Neural progenitor cell (in vitro differentiated cells): ENCODE results near the gene UBE2U. TPM values are rescaled to one million over a fixed set of nuclear protein-coding genes. Genes with fewer than 3 reads are reported as not detected.

Experiments
- DNase-seq: peaks from one replicate; pipeline ENCODE4 v3.0.0-alpha.2; 2016; ENCODE audit warnings: low spot score
- H2AFZ ChIP-seq: fragments of 200-600 bp; sonication (generic); replicated peaks from 2 replicates; pipeline ENCODE4 v1.6.1; 2016; ENCODE audit warnings: antibody characterized with exemption
- H3F3A ChIP-seq: fragments of 200-600 bp; sonication (generic); 2 replicates; pipeline ENCODE4 v1.6.1; 2016; ENCODE audit warnings: antibody characterized with exemption, low read depth
- H3K27ac ChIP-seq: fragments of 200-600 bp; sonication (generic); 2 replicates; pipeline ENCODE4 v1.5.1; 2016; ENCODE audit warnings: mild to moderate bottlenecking
- H3K27me3 ChIP-seq: fragments of 200-600 bp; sonication (generic); 2 replicates; pipeline ENCODE4 v1.6.1; 2016; ENCODE audit warnings: mild to moderate bottlenecking, moderate library complexity
- H3K36me3 ChIP-seq: fragments of 200-600 bp; sonication (generic); 2 replicates; pipeline ENCODE4 v1.5.1; 2016
- H3K4me1 ChIP-seq: fragments of 200-600 bp; sonication (generic); 2 replicates; pipeline ENCODE4 v1.6.1; 2016; ENCODE audit warnings: mixed run types
- H3K4me2 ChIP-seq: fragments of 200-600 bp; sonication (generic); 2 replicates; pipeline ENCODE4 v1.6.1; 2016
- H3K4me3 ChIP-seq: fragments of 200-600 bp; sonication (generic); 2 replicates; pipeline ENCODE4 v1.5.1; 2016
- H3K79me2 ChIP-seq: fragments of 200-600 bp; sonication (generic); 2 replicates; pipeline ENCODE4 v1.6.1; 2016; ENCODE audit warnings: low read depth
- H3K9ac ChIP-seq: fragments of 200-600 bp; sonication (generic); 2 replicates; pipeline ENCODE4 v1.6.1; 2016
- H3K9me3 ChIP-seq: fragments of 200-600 bp; sonication (generic); 2 replicates; pipeline ENCODE4 v1.5.1; 2016; ENCODE audit warnings: low read depth
- H4K20me1 ChIP-seq: fragments of 200-600 bp; sonication (generic); 2 replicates; pipeline ENCODE4 v1.6.1; 2016; ENCODE audit warnings: low read depth
- H3K27ac Mint-ChIP-seq: 3 replicates; pipeline ENCODE4 v1.8.0; 2021; ENCODE audit warnings: mixed read lengths
- H3K27me3 Mint-ChIP-seq: 2 replicates; pipeline ENCODE4 v1.8.0; 2022; ENCODE audit warnings: low read depth, mild to moderate bottlenecking, inconsistent platforms, moderate library complexity, mixed read lengths; ENCODE audit not compliant: insufficient read depth
- H3K36me3 Mint-ChIP-seq: 3 replicates; pipeline ENCODE4 v1.8.0; 2021; ENCODE audit warnings: mixed read lengths
- H3K4me1 Mint-ChIP-seq: 3 replicates; pipeline ENCODE4 v1.8.0; 2021; ENCODE audit warnings: mixed read lengths
- H3K4me3 Mint-ChIP-seq: 3 replicates; pipeline ENCODE4 v1.8.0; 2021; ENCODE audit warnings: mild to moderate bottlenecking, moderate library complexity, mixed read lengths
- H3K9me3 Mint-ChIP-seq: 3 replicates; pipeline ENCODE4 v1.8.0; 2020; ENCODE audit warnings: mixed read lengths
- CTCF ChIP-seq: fragments of 200-600 bp; sonication (generic); IDR thresholded peaks from 2 replicates; pipeline ENCODE4 v1.5.1; 2017; ENCODE audit warnings: antibody characterized with exemption, mild to moderate bottlenecking
- EZH2 ChIP-seq: fragments of 200-600 bp; sonication (generic); IDR thresholded peaks from 2 replicates; pipeline ENCODE4 v1.6.1; 2017; ENCODE audit warnings: antibody characterized with exemption, mild to moderate bottlenecking, moderate library complexity
- EZH2phosphoT487 ChIP-seq: fragments of 200-600 bp; sonication (generic); IDR thresholded peaks from 2 replicates; pipeline ENCODE4 v1.6.1; 2017; ENCODE audit warnings: antibody characterized with exemption
- total RNA-seq: library from RNA; depleted of rRNA; stranded (reverse); fragments of >200 nt; gene quantifications from 2 replicates; pipeline ENCODE4 v1.2.3, GENCODE V29; 2015; ENCODE audit warnings: low replicate concordance

The UBE2U gene
- total RNA-seq, 1 donor from 2014 or later = not detected

- Histone ChIP-seq H2AFZ (peak overlapping the region; percentile 42), H3K4me3 (no peak overlapping the region), H3K4me1 (peaks cover 6% of the 10 kb centered on the region), H3K4me2 (no peak overlapping the region), H3K27me3 (no peaks in the 10 kb centered on the region), H3K79me2 (no peaks in the 10 kb centered on the region), H3K9me3 (no peaks in the 10 kb centered on the region), H3K9ac (no peak overlapping the region), H4K20me1 (no peaks in the 10 kb centered on the region), H3K27ac (no peak overlapping the region), H3K36me3 (no peaks in the 10 kb centered on the region), H3F3A (no peaks in the 10 kb centered on the region)
- Mint-ChIP-seq H3K27ac (no peak overlapping the region), H3K4me3 (no peak overlapping the region), H3K4me1 (peaks cover 10% of the 10 kb centered on the region), H3K9me3 (peaks cover 4% of the 10 kb centered on the region), H3K36me3 (no peaks in the 10 kb centered on the region), H3K27me3 (no peaks in the 10 kb centered on the region)
- DNase-seq = no peak
- TF ChIP-seq CTCF (no peak), EZH2 (no peak), EZH2phosphoT487 (no peak)
Measured at GRCh38 chr1:64194168-64195080, 9.0 kb upstream of the UBE2U start.

- no peak for DNase-seq
- Histone ChIP-seq H3K4me2 (no peak overlapping the region), H3K9ac (no peak overlapping the region), H3K4me3 (no peak overlapping the region), H3K27ac (no peak overlapping the region), H2AFZ (peak overlapping the region; percentile 42), H4K20me1 (no peaks in the 10 kb centered on the region), H3K36me3 (no peaks in the 10 kb centered on the region), H3K27me3 (no peaks in the 10 kb centered on the region), H3K79me2 (no peaks in the 10 kb centered on the region), H3F3A (no peaks in the 10 kb centered on the region), H3K9me3 (no peaks in the 10 kb centered on the region), H3K4me1 (peaks cover 6% of the 10 kb centered on the region)
- TF ChIP-seq EZH2 = no peak
- TF ChIP-seq CTCF = no peak
- no peak for TF ChIP-seq EZH2phosphoT487
- Mint-ChIP-seq H3K4me1 (peaks cover 10% of the 10 kb centered on the region), H3K36me3 (no peaks in the 10 kb centered on the region), H3K27me3 (no peaks in the 10 kb centered on the region), H3K27ac (no peak overlapping the region), H3K4me3 (no peak overlapping the region), H3K9me3 (peaks cover 4% of the 10 kb centered on the region)
Measured at GRCh38 chr1:64195081-64195395, 8.4 kb upstream of the UBE2U start.

- Histone ChIP-seq H3K27ac (no peak overlapping the region), H3K4me1 (peaks cover 6% of the 10 kb centered on the region), H3K79me2 (no peaks in the 10 kb centered on the region), H3F3A (no peaks in the 10 kb centered on the region), H3K4me2 (no peak overlapping the region), H2AFZ (no peak overlapping the region), H3K4me3 (no peak overlapping the region), H4K20me1 (no peaks in the 10 kb centered on the region), H3K9me3 (no peaks in the 10 kb centered on the region), H3K36me3 (no peaks in the 10 kb centered on the region), H3K9ac (no peak overlapping the region), H3K27me3 (no peaks in the 10 kb centered on the region)
- no peak overlapping the region for H3K4me3 Mint-ChIP-seq
- no peak for TF ChIP-seq CTCF
- no peak for TF ChIP-seq EZH2phosphoT487
- no peak for TF ChIP-seq EZH2
- peaks cover 8% of the 10 kb centered on the region for H3K9me3 Mint-ChIP-seq
- DNase-seq = no peak
- H3K27me3 Mint-ChIP-seq = no peaks in the 10 kb centered on the region
- peaks cover 10% of the 10 kb centered on the region for H3K4me1 Mint-ChIP-seq
- no peak overlapping the region for H3K27ac Mint-ChIP-seq
- H3K36me3 Mint-ChIP-seq = no peaks in the 10 kb centered on the region
Measured at GRCh38 chr1:64196074-64196870, 7.2 kb upstream of the UBE2U start.
